Suprapubic skin (tissue), 4 donors: ENCODE measurements around the gene SCCPDH. TPM values are rescaled to one million over a fixed set of nuclear protein-coding genes. Genes with fewer than 3 reads are reported as not detected.

Experiments used
- DNase-seq, 2 donors: peaks; one replicate each; pipeline ENCODE4 v3.0.0-alpha.2; 2019; ENCODE audit warnings: low spot score in 2 of 2
- H3K27ac ChIP-seq: fragments of 200-600 bp; sonication (generic); one replicate; pipeline ENCODE4 v1.5.1; 2019
- H3K27me3 ChIP-seq: fragments of 200-600 bp; sonication (generic); one replicate; pipeline ENCODE4 v1.5.1; 2019
- H3K36me3 ChIP-seq: fragments of 200-600 bp; sonication (generic); one replicate; pipeline ENCODE4 v1.5.1; 2019
- H3K4me1 ChIP-seq: fragments of 200-600 bp; sonication (generic); one replicate; pipeline ENCODE4 v1.5.1; 2019
- H3K4me3 ChIP-seq: fragments of 200-600 bp; sonication (generic); one replicate; pipeline ENCODE4 v1.5.1; 2019; ENCODE audit warnings: mild to moderate bottlenecking
- H3K9me3 ChIP-seq: fragments of 200-600 bp; sonication (generic); one replicate; pipeline ENCODE4 v1.5.1; 2019
- EP300 ChIP-seq: sonication (generic); formaldehyde crosslinking; IDR thresholded peaks from one replicate; pipeline ENCODE4 v1.6.1; 2017; ENCODE audit warnings: antibody characterized with exemption
- POLR2A ChIP-seq, 2 donors: fragments of 450-650 bp; IDR thresholded peaks; one replicate each; pipeline ENCODE4 v1.6.1; 2017; ENCODE audit warnings: antibody characterized with exemption in 2 of 2, mild to moderate bottlenecking in 2 of 2, moderate library complexity in 2 of 2
- POLR2AphosphoS5 ChIP-seq, 3 donors: sonication (generic); formaldehyde crosslinking; IDR thresholded peaks; one replicate each; pipeline ENCODE4 v1.6.1; 2017; ENCODE audit warnings: antibody characterized with exemption in 3 of 3
- WGBS: methylation state at CpG from one replicate; pipeline ENCODE4 v1.1.5; 2018; 5-methylcytosine and 5-hydroxymethylcytosine counted together
- total RNA-seq, 4 donors: library from RNA; depleted of rRNA; stranded (reverse); fragments of >200 nt; gene quantifications; one replicate each; pipeline ENCODE4 v1.1.0, GENCODE V29; 2016
- TF ChIP-seq, protein P1 (sequence below), 2 donors: fragments of 200-600 bp in 1 of 2; fragments of 450-650 bp in 1 of 2; sonication (generic) in 1 of 2; IDR thresholded peaks; one replicate each; pipeline ENCODE4 v1.5.1; 2016 to 2019; ENCODE audit warnings: antibody characterized with exemption in 2 of 2, mild to moderate bottlenecking in 1 of 2, moderate library complexity in 1 of 2

SCCPDH gene
- total RNA-seq, 4 donors from 2014 or later, result 4.0 to 11.2 (median 10.0) TPM

DNA sequence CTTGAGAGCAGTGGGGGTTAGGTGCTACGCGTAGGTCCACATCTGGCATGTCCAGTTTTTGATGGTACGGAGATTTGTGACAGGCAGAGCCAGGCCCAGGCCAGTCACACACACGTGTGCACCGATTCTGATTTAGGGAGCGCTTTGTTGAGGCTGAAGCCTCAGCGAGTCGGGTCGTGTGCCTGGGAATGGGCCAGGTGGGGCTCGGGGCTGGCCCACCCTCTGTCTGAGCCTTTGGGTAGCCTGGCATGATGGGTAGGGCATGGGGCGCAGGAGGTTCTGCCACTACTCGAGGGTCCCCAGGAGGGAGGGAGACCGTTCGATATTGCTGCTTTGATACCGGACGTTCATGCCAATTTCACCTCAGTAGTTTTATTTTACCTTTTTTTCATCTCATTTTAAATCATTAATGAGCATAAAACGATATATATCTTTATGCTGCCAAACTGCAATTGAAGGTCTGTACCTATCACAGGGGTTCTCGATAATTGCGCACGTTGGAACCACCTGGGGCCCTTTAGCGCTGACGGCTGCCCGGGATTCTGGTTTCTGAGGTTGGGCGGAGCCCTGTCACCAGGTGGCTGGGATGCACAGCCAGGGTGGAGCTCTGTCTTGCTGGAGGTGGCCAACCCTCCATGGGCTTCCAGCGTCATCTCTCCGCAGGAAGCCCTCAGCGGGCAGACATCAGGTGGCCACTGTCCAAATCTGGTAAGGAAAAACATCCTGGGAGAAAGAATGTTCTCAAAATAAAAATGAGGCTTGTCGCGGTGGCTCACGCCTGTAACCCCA is 71.9 kb downstream of the SCCPDH start:
- H3K27me3 ChIP-seq, result no peaks in the 10 kb centered on the region
- no peak for TF ChIP-seq POLR2A (IDR thresholded peaks at IDR 0.05)
- TF ChIP-seq POLR2AphosphoS5 (IDR thresholded peaks at IDR 0.05), result no peak
- no peak for TF ChIP-seq EP300
- TF ChIP-seq, protein P1, sequence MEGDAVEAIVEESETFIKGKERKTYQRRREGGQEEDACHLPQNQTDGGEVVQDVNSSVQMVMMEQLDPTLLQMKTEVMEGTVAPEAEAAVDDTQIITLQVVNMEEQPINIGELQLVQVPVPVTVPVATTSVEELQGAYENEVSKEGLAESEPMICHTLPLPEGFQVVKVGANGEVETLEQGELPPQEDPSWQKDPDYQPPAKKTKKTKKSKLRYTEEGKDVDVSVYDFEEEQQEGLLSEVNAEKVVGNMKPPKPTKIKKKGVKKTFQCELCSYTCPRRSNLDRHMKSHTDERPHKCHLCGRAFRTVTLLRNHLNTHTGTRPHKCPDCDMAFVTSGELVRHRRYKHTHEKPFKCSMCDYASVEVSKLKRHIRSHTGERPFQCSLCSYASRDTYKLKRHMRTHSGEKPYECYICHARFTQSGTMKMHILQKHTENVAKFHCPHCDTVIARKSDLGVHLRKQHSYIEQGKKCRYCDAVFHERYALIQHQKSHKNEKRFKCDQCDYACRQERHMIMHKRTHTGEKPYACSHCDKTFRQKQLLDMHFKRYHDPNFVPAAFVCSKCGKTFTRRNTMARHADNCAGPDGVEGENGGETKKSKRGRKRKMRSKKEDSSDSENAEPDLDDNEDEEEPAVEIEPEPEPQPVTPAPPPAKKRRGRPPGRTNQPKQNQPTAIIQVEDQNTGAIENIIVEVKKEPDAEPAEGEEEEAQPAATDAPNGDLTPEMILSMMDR (IDR thresholded peaks at IDR 0.05), result no peak
- DNase-seq, result peak in 1 of 2 donors; percentile 72
- H3K36me3 ChIP-seq, result no peaks in the 10 kb centered on the region
- H3K4me3 ChIP-seq, result no peak overlapping the region
- H3K9me3 ChIP-seq, result no peaks in the 10 kb centered on the region
- WGBS, result 62% methylated on average over 22 of the region's 30 CpGs
- H3K4me1 ChIP-seq, result peaks cover 23% of the 10 kb centered on the region
- H3K27ac ChIP-seq, result no peak overlapping the region

GRCh38 chr1:246797157-246797556 is 72.9 kb downstream of the SCCPDH start:
- H3K9me3 ChIP-seq, result no peaks in the 10 kb centered on the region
- H3K27me3 ChIP-seq, result no peaks in the 10 kb centered on the region
- H3K27ac ChIP-seq, result no peak overlapping the region
- TF ChIP-seq POLR2AphosphoS5 (IDR thresholded peaks at IDR 0.05) (no peak), POLR2A (IDR thresholded peaks at IDR 0.05) (no peak), EP300 (no peak)
- TF ChIP-seq, protein P1 (IDR thresholded peaks at IDR 0.05), result no peak
- DNase-seq, result peak in 1 of 2 donors; percentile 72
- no peaks in the 10 kb centered on the region for H3K36me3 ChIP-seq
- peaks cover 23% of the 10 kb centered on the region for H3K4me1 ChIP-seq
- WGBS, result 89% methylated on average over 8 of the region's 8 CpGs
- no peak overlapping the region for H3K4me3 ChIP-seq

DNA sequence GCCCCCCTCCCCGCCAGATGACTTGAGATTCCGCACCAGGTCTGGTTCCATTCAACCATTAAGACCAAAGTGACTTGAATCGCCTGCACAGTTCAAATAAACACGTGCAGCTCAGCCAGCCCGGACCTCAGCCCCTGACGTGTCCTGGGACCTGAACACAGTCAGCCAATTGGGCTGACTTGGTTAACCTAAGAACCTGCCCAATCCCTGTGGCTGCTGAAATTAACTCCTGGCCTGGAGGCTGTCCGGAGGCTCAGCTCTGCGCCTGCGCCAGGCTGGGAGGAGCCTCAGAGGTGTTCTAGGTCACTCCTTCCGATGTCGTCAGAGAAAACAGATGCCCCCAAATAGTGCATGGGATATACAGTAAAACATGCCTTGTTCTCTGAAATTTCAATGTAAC is 73.4 kb downstream of the SCCPDH start:
- WGBS, result 92% methylated on average over 11 of the region's 11 CpGs
- DNase-seq, result peak in 1 of 2 donors; percentile 31
- Histone ChIP-seq H3K36me3 (no peaks in the 10 kb centered on the region), H3K27me3 (no peaks in the 10 kb centered on the region), H3K4me1 (peaks cover 23% of the 10 kb centered on the region), H3K9me3 (no peaks in the 10 kb centered on the region), H3K4me3 (no peak overlapping the region), H3K27ac (no peak overlapping the region)
- TF ChIP-seq POLR2A (IDR thresholded peaks at IDR 0.05) (no peak), POLR2AphosphoS5 (IDR thresholded peaks at IDR 0.05) (no peak), EP300 (no peak)
- TF ChIP-seq, protein P1 (IDR thresholded peaks at IDR 0.05), result no peak

- Histone ChIP-seq H3K27me3 (no peaks in the 10 kb centered on the region), H3K4me3 (no peak overlapping the region), H3K36me3 (no peaks in the 10 kb centered on the region), H3K27ac (no peak overlapping the region), H3K9me3 (no peaks in the 10 kb centered on the region), H3K4me1 (peaks cover 23% of the 10 kb centered on the region)
- DNase-seq, result peak; percentile 9 to 53
- WGBS, result 70% methylated on average over 4 of the region's 4 CpGs
- no peak for TF ChIP-seq POLR2AphosphoS5 (IDR thresholded peaks at IDR 0.05)
- no peak for TF ChIP-seq POLR2A (IDR thresholded peaks at IDR 0.05)
- TF ChIP-seq, protein P1 (IDR thresholded peaks at IDR 0.05), result no peak
- TF ChIP-seq EP300, result no peak
These were observed 73.9 kb downstream of the SCCPDH start for GRCh38 chr1:246798107-246798506.

GRCh38 chr1:246798606-246799496 is 74.6 kb downstream of the SCCPDH start:
- H3K9me3 ChIP-seq, result no peaks in the 10 kb centered on the region
- H3K4me1 ChIP-seq, result peaks cover 23% of the 10 kb centered on the region
- TF ChIP-seq EP300, result no peak
- TF ChIP-seq POLR2AphosphoS5 (IDR thresholded peaks at IDR 0.05), result no peak
- no peak for TF ChIP-seq POLR2A (IDR thresholded peaks at IDR 0.05)
- TF ChIP-seq, protein P1 (IDR thresholded peaks at IDR 0.05), result no peak
- H3K27ac ChIP-seq, result no peak overlapping the region
- 78% methylated on average over 17 of the region's 22 CpGs for WGBS
- no peaks in the 10 kb centered on the region for H3K36me3 ChIP-seq
- no peak overlapping the region for H3K4me3 ChIP-seq
- H3K27me3 ChIP-seq, result no peaks in the 10 kb centered on the region
- DNase-seq, result peak; percentile 39 to 71
